GM19351 (cell line): ENCODE results near the gene ALPK1.
"Not testable (repeated sequence)": the region's sequence is repeated elsewhere in the genome, so short reads cannot be mapped to it uniquely, and the experiment has no call there.

Source experiments
- ATAC-seq: cut with Tn5 transposase; IDR thresholded peaks from one replicate; pipeline ENCODE4 v1.9.1; 2021; ENCODE audit warnings: mild to moderate bottlenecking, moderate library complexity; ENCODE audit not compliant: unreplicated experiment

The ALPK1 gene

GRCh38 chr4:112442226-112442625 is 145.1 kb downstream of the ALPK1 start:
- ATAC-seq = not testable (repeated sequence)

DNA sequence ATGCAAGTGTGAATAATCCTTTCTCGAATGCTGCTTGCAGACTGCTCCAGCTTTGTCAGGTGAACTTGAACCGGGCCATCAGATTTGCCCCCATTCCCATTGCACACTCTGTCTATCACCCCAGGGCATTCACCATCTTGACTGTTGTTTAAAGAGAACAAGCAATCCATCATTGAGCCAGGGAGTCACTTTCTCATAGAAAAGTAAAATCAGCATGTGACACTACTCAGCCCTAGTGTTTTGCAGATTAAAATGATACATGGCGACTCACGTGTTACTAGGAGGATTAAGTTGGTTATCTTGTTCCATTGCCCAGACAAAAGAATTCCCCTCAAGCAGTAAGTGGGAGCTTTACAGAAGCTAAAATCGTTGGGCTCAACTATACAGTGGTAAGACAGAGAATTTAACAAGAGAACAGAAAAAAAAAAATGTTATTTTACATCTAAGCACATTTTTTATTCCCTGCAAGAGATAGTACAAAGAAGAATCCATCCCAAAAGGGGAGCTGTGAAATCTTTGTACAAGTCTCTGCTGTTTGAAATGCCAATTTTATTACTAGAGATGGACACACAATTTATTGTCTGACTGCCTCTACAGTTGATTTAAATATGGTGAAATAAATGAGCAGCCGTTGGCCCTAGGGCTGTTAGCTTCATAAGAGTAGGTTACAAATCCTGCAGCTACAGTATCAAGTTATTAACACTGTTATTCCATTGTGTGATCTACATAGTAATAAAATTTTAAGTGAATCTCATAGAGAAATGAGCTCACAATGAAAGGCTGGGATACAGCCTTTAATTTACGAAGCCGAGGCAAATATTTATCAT is 151.3 kb downstream of the ALPK1 start:
- ATAC-seq = no peak

GRCh38 chr4:112449708-112450107 is 152.5 kb downstream of the ALPK1 start:
- no peak for ATAC-seq

GRCh38 chr4:112451104-112451503 is 153.9 kb downstream of the ALPK1 start:
- no peak for ATAC-seq

DNA sequence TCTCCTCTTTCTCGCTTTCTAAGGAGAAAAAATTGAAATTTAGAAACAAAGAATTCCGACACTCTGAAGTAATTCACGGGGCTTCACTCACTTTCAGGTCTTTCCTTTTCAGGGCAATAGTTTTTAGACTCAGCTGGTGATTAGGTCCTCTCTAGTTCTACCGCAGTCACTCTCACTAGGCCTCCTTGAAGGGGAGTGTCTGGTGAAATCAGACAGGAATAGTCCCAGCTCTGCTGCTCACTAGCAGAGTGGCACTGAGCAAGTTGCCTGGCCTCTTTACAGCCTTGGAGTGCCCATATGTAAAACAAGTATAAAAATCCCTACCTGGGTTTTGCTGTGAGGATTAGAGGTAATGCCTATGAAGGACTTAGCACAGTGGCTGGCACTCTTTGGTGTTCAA is 154.7 kb downstream of the ALPK1 start:
- ATAC-seq = no peak

DNA sequence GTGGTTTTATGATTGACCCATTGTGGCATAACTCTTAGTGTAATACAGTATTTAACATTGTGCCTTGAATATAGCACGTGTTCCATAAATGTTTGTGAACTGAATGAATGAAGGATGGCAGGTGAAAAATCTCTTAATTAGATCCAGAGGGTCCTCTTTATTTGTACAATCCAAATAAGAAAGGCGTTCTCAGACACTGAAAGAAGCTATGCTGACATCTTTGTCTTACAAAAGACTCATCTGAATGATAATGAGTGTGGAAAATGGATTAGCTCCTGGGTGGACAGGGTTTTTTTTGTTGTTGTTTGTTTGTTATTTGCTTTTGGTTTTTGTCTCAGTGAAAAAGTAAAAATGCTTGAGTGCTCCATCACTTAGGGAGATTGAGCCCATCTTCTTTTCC is 156.2 kb downstream of the ALPK1 start:
- ATAC-seq = no peak

DNA sequence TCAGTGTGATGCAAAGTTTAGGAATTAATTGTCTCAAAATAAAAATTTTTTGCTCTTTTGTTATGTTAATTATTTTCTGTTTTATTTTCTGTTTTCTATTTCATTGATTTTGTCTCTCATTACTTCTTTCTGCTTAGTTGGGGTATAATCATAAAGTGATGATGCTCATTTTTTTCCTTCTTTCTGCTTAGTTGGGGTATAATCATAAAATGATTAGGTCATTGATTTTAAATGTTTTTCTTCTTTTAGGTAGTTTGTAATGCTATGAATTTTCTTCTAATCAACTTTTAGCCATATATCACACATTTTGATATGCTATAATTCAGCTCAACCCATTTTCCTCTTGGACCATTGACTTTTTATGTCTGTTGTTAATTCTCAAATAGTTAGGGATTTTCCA is 175.1 kb downstream of the ALPK1 start:
- ATAC-seq = no peak

DNA sequence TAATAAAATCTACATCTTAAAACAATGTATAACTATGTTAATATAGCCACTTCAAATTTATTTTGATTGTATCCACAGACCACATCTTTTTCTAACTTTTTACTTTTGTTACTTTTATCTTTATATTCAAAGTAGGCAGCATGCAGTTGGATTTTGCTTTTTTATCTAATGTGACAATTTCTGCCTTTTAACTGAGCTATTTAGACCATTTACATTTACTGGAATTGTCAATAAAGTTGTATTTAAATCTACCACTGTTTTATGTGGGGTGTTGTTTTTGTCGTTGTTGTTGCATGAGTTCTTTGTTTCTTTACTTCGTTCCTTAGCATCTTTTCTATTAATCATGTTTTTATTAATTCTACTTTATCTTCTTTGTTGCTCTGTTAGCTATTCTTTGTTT is 176.8 kb downstream of the ALPK1 start:
- no peak for ATAC-seq

DNA sequence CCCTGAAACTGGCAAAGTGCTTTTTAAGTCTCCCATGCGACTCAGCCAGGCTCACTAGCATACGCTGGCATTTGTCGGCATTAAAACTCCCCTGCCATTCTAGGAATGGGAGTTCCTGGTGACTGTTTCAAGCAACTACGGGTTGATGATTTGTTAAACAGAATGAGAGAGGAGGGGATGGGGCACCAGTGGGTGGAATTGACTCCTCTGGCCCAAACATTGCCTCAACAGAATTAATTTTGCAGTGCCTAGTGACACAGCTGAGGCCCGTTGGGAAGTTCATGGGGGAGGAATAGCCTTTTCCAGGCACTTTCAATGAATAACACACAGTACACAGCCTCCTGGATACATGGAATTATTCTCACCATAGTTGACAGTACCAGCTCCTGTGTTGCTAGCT is 188.8 kb downstream of the ALPK1 start:
- no peak for ATAC-seq

GRCh38 chr4:112490808-112491207 is 193.6 kb downstream of the ALPK1 start:
- ATAC-seq = not testable (repeated sequence)
